HG03025 (cell line): ENCODE results near the gene SCAMP3.

Source experiments
- ATAC-seq: cut with Tn5 transposase; IDR thresholded peaks from one replicate; pipeline ENCODE4 v1.9.1; 2021; ENCODE audit warnings: mild to moderate bottlenecking, moderate library complexity; ENCODE audit not compliant: unreplicated experiment, low FRiP score

SCAMP3 gene

GRCh38 chr1:155208541-155209311 is 53.4 kb downstream of the SCAMP3 start, which contains the start of gene MTX1:
Gene MTX1 (plus strand): TSS chr1:155208695. CDS start chr1:155208805, 110 bp downstream.
- ATAC-seq: peak; percentile 52

DNA sequence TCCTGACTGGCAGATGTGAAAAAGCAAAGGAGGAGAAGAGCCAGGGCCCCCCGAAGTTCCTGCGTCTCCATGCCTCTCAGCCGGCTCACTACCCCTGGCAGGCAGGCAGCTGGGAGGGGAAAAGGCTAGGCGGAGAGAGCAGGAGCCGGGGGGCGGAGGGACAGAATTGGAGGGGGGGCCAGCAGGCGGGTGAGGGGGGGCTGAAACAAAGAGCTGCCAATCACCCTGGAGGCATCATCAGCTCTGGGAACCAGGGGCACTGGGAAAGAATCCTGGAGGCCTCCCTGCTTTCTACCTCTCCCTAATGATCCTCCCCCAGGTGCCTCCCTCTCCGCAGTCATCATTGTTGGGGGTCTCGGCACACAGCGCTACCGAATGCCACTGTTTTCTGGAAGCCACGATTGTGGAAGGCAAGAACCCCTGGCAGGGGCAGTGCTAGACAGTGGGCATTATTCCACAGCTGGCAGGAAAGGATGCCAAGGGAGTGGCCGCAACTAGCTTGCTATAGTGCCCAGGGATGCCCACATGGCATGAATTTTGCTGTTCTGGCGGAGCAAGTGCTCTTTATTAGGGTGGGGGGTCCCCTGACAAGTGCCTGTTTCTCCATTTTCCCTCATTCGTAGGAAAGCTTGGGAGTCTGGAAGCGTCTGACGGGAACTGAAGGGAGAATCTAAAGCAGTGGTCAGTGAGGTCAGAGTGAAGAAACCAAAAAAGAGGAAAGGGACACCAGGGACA is 54.2 kb downstream of the SCAMP3 start, which contains the start of gene THBS3:
TSS of gene THBS3 (minus strand) at position 92 of the 735 bp plus-strand sequence. CDS start at position 71, 21 bp downstream.
- ATAC-seq: no peak

DNA sequence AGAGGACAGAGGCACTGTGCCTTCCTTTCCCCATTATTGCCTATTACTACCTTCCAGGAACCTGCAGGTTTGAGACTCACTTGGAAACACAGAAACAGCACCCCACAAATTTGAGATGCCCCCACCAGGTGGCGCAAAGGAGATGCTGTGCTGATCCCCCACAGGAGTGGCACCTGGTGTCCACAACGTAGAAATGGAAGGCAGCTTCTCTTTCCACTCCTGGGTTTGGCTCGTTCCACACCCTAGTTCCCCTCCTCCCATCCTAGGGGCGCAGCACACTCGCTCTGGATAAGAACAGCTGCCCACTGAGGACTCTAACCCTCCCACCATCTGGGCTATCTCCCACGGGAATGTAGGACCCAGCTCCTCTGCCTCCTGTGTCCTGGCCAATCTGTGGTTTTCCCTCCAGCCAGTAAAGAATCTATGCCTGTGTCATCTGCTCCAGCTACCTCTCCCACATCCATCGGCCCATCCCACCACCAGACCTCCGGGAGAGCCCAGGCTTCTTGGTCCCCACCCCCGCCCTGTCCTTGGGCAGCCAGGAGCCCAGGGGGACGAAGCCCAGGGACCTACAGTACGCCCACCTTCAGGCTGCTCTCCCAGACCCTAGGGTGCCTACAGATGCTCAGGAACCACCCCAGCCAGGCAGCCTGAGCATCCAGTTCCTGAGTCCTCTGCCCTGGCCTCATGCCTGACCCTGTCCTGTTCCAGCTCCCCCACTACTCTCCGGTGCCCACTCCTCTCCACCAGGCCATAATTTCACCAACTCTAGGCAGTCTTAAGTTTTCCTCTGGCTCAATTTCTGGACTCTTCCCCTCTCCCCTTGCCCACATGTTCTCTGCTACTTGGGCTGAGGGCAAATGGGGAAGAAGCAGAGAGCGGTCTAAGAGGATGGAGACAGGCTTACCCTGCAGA is 55.0 kb downstream of the SCAMP3 start:
- ATAC-seq: no peak
